Panc1 (cell line): Measurements from ENCODE around the gene PLA2G4F.

Source experiments
- SIN3A ChIP-seq: IDR thresholded peaks from 2 replicates; pipeline ENCODE4 v1.6.1; 2012; ENCODE audit warnings: low read depth, mild to moderate bottlenecking, low read length, moderate library complexity, borderline replicate concordance; ENCODE audit not compliant: insufficient read depth
- TCF7L2 ChIP-seq: IDR thresholded peaks from 2 replicates; pipeline ENCODE4 v1.6.1; 2011; ENCODE audit warnings: mild to moderate bottlenecking, low read depth, low read length, inconsistent platforms
- TF ChIP-seq, protein P1 (sequence below), 2 experiments: IDR thresholded peaks; 2 replicates each; pipeline ENCODE4 v1.6.1; 2011 to 2012; ENCODE audit warnings: low read depth in 2 of 2, control low read depth in 1 of 2, low read length in 1 of 2, mild to moderate bottlenecking in 1 of 2, moderate library complexity in 1 of 2; ENCODE audit not compliant: insufficient read depth in 1 of 2
- TF ChIP-seq, protein P2 (sequence below): fragments of 450-650 bp; IDR thresholded peaks from 2 replicates; pipeline ENCODE4 v1.5.1; 2017; ENCODE audit warnings: mild to moderate bottlenecking

- TF ChIP-seq, protein P1, sequence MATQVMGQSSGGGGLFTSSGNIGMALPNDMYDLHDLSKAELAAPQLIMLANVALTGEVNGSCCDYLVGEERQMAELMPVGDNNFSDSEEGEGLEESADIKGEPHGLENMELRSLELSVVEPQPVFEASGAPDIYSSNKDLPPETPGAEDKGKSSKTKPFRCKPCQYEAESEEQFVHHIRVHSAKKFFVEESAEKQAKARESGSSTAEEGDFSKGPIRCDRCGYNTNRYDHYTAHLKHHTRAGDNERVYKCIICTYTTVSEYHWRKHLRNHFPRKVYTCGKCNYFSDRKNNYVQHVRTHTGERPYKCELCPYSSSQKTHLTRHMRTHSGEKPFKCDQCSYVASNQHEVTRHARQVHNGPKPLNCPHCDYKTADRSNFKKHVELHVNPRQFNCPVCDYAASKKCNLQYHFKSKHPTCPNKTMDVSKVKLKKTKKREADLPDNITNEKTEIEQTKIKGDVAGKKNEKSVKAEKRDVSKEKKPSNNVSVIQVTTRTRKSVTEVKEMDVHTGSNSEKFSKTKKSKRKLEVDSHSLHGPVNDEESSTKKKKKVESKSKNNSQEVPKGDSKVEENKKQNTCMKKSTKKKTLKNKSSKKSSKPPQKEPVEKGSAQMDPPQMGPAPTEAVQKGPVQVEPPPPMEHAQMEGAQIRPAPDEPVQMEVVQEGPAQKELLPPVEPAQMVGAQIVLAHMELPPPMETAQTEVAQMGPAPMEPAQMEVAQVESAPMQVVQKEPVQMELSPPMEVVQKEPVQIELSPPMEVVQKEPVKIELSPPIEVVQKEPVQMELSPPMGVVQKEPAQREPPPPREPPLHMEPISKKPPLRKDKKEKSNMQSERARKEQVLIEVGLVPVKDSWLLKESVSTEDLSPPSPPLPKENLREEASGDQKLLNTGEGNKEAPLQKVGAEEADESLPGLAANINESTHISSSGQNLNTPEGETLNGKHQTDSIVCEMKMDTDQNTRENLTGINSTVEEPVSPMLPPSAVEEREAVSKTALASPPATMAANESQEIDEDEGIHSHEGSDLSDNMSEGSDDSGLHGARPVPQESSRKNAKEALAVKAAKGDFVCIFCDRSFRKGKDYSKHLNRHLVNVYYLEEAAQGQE (IDR thresholded peaks at IDR 0.05; ENCODE audit: insufficient read depth in 1 of 2, low read depth in 2 of 2, low read length in 1 of 2), result no peak
- TF ChIP-seq, protein P2, sequence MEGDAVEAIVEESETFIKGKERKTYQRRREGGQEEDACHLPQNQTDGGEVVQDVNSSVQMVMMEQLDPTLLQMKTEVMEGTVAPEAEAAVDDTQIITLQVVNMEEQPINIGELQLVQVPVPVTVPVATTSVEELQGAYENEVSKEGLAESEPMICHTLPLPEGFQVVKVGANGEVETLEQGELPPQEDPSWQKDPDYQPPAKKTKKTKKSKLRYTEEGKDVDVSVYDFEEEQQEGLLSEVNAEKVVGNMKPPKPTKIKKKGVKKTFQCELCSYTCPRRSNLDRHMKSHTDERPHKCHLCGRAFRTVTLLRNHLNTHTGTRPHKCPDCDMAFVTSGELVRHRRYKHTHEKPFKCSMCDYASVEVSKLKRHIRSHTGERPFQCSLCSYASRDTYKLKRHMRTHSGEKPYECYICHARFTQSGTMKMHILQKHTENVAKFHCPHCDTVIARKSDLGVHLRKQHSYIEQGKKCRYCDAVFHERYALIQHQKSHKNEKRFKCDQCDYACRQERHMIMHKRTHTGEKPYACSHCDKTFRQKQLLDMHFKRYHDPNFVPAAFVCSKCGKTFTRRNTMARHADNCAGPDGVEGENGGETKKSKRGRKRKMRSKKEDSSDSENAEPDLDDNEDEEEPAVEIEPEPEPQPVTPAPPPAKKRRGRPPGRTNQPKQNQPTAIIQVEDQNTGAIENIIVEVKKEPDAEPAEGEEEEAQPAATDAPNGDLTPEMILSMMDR, result no peak
- no peak for TF ChIP-seq SIN3A
- no peak for TF ChIP-seq TCF7L2
Measured at GRCh38 chr15:42092398-42093318, 63.8 kb downstream of the PLA2G4F start.
